ENCODE data around the gene AGO3.

DNA sequence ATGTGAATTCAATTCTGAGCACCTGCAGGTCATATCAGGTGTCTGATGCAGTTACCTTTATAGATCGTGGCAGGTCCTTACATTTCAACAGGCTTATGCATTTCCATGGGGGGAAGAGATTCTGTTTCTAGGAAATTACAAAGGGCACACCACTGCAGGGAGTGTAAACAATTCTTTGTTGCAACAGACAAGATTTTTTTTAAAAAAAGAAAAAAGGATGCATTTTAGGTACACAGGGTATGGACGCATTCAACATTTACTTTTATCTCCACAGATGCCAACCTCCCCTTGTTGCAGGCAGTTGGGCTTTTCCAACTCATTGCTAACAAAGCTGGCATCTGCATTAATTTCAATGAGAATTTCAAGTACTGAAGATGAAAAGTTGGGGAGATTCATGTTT lies 139.4 kb downstream of the AGO3 start:
- TF ChIP-seq, protein P1, sequence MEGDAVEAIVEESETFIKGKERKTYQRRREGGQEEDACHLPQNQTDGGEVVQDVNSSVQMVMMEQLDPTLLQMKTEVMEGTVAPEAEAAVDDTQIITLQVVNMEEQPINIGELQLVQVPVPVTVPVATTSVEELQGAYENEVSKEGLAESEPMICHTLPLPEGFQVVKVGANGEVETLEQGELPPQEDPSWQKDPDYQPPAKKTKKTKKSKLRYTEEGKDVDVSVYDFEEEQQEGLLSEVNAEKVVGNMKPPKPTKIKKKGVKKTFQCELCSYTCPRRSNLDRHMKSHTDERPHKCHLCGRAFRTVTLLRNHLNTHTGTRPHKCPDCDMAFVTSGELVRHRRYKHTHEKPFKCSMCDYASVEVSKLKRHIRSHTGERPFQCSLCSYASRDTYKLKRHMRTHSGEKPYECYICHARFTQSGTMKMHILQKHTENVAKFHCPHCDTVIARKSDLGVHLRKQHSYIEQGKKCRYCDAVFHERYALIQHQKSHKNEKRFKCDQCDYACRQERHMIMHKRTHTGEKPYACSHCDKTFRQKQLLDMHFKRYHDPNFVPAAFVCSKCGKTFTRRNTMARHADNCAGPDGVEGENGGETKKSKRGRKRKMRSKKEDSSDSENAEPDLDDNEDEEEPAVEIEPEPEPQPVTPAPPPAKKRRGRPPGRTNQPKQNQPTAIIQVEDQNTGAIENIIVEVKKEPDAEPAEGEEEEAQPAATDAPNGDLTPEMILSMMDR (IDR thresholded peaks at IDR 0.05): no peak
- TF ChIP-seq POLR2A (IDR thresholded peaks at IDR 0.05): no peak

Data from uterus (tissue), 2 donors.